ENCODE data around the gene SEMA5B. TPM values are rescaled to one million over a fixed set of nuclear protein-coding genes. Genes with fewer than 3 reads are reported as not detected.

The SEMA5B gene
- total and polyA plus RNA-seq, 2 experiments from 2014 or later, result 8.0 to 26.8 TPM

- no peak for TF ChIP-seq ZNF462 (CRISPR knock-in tag; IDR thresholded peaks at IDR 0.05)
- TF ChIP-seq POLR2AphosphoS5 (IDR thresholded peaks at IDR 0.05; ENCODE audit: low read depth), result no peak
Observed at GRCh38 chr3:123032057-123032456, 4.5 kb upstream of the SEMA5B start (continued).

- Histone ChIP-seq H3K4me1 (ENCODE audit: insufficient read depth) (peaks cover 12% of the 10 kb centered on the region), H3K79me2 (replicated peaks; ENCODE audit: insufficient read depth) (no peaks in the 10 kb centered on the region), H3K36me3 (ENCODE audit: insufficient read depth) (no peaks in the 10 kb centered on the region), H3F3A (replicated peaks; ENCODE audit: low read depth) (peaks cover 9% of the 10 kb centered on the region; the same call in 1 of the 2 replicates), H3K4me3 (no peak overlapping the region), H4K20me1 (replicated peaks; ENCODE audit: insufficient read depth) (no peaks in the 10 kb centered on the region), H3K4me2 (no peak overlapping the region), H3K27ac (ENCODE audit: low read depth) (no peak overlapping the region), H3K9me2 (ENCODE audit: insufficient read depth) (no peaks in the 10 kb centered on the region), H2AFZ (no peak overlapping the region), H3K27me3 (ENCODE audit: insufficient read depth) (peaks cover 22% of the 10 kb centered on the region)
- H3K4me3 Mint-ChIP-seq, result no peak overlapping the region
- no peaks in the 10 kb centered on the region for H3K9me3 Mint-ChIP-seq
- ATAC-seq, result no peak
- H3K27ac Mint-ChIP-seq, result no peak overlapping the region
- H3K4me1 Mint-ChIP-seq, result peaks cover 20% of the 10 kb centered on the region
- H3K27me3 Mint-ChIP-seq (ENCODE audit: insufficient read depth, low read depth, poor library complexity), result peaks cover 10% of the 10 kb centered on the region
- H3K36me3 Mint-ChIP-seq (ENCODE audit: low read depth), result no peaks in the 10 kb centered on the region
- DNase-seq (ENCODE audit: low spot score), result no peak
- TF ChIP-seq POLR2AphosphoS5 (IDR thresholded peaks at IDR 0.05; ENCODE audit: low read depth) (no peak), STAT1 (IDR thresholded peaks at IDR 0.05; ENCODE audit: unreplicated experiment) (no peak), ETS1 (IDR thresholded peaks at IDR 0.05) (no peak), REST (IDR thresholded peaks at IDR 0.05; ENCODE audit: unreplicated experiment) (no peak), EZH2 (IDR thresholded peaks at IDR 0.05; ENCODE audit: low read depth, unreplicated experiment) (no peak)
Observed at GRCh38 chr3:123031051-123031450, 3.5 kb upstream of the SEMA5B start.
